ENCODE results near the gene MALSU1. TPM values are rescaled to one million over a fixed set of nuclear protein-coding genes. Genes with fewer than 3 reads are reported as not detected.

MALSU1 gene
- total RNA-seq, 1 experiment from 2014 or later: 114 TPM

- BruUV-seq (replicated peaks): no TSS peak
- H3K36me3 Mint-ChIP-seq (ENCODE audit: insufficient read depth, unreplicated experiment): peaks cover 93% of the 10 kb centered on the region
- intact Hi-C loops (cut with micrococcal nuclease; ENCODE audit: unreplicated experiment): loop anchor here (5.0 kb wide), 1 partner anchor 37 kb away; no protein-coding TSS in a partner anchor
Measured at GRCh38 chr7:23345601-23346000, 46.5 kb downstream of the MALSU1 start.

DNA sequence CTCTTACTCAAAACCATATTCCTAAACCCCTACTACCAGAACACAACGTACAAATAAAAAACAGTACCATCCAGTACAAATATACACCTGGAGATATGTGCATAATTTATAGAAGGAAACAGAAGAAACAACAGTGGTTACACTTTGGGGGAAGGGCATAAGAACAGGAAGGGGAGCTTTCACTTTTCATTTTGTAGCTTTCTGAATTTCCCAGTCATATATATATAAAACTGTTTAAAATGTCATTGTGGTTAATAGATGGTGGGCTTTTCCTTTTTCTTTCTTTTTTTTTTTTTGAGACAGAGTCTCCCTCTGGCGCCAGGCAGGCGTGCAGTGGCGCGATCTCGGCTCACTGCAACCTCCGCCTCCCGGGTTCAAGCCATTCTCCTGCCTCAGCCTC, 47.2 kb downstream of the MALSU1 start:
- H3K27me3 Mint-ChIP-seq (ENCODE audit: unreplicated experiment): no peaks in the 10 kb centered on the region
- CTCF ChIA-PET: interaction anchor here (0.7 to 1.6 kb wide), 4 partner anchors 9 to 73 kb away, joined by 3 to 5 read pairs (median 3); partner anchors contain the start of gene MALSU1
- peak overlapping the region; percentile 38 for H3K27ac Mint-ChIP-seq (ENCODE audit: unreplicated experiment)
- no TSS peak for BruUV-seq (replicated peaks)
- peaks cover 89% of the 10 kb centered on the region for H3K36me3 Mint-ChIP-seq (ENCODE audit: insufficient read depth, unreplicated experiment)
- TF ChIP-seq, protein P1, sequence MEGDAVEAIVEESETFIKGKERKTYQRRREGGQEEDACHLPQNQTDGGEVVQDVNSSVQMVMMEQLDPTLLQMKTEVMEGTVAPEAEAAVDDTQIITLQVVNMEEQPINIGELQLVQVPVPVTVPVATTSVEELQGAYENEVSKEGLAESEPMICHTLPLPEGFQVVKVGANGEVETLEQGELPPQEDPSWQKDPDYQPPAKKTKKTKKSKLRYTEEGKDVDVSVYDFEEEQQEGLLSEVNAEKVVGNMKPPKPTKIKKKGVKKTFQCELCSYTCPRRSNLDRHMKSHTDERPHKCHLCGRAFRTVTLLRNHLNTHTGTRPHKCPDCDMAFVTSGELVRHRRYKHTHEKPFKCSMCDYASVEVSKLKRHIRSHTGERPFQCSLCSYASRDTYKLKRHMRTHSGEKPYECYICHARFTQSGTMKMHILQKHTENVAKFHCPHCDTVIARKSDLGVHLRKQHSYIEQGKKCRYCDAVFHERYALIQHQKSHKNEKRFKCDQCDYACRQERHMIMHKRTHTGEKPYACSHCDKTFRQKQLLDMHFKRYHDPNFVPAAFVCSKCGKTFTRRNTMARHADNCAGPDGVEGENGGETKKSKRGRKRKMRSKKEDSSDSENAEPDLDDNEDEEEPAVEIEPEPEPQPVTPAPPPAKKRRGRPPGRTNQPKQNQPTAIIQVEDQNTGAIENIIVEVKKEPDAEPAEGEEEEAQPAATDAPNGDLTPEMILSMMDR (IDR thresholded peaks at IDR 0.05; ENCODE audit: unreplicated experiment): no peak
- intact Hi-C loops (cut with micrococcal nuclease; ENCODE audit: unreplicated experiment): loop anchor here (5.0 kb wide), 1 partner anchor 36 kb away; no protein-coding TSS in a partner anchor
- H3K9me3 Mint-ChIP-seq (ENCODE audit: low read depth, unreplicated experiment): no peaks in the 10 kb centered on the region
- DNase-seq: no peak
- H3K4me3 Mint-ChIP-seq (ENCODE audit: low read depth, unreplicated experiment): no peak overlapping the region
- H3K4me1 Mint-ChIP-seq (ENCODE audit: low read depth, unreplicated experiment): peaks cover 46% of the 10 kb centered on the region

More at GRCh38 chr7:23345601-23346000, 46.5 kb downstream of the MALSU1 start:
- no peak for DNase-seq
- Mint-ChIP-seq H3K27ac (ENCODE audit: unreplicated experiment) (no peak overlapping the region), H3K4me3 (ENCODE audit: low read depth, unreplicated experiment) (no peak overlapping the region), H3K27me3 (ENCODE audit: unreplicated experiment) (no peaks in the 10 kb centered on the region), H3K4me1 (ENCODE audit: low read depth, unreplicated experiment) (peaks cover 40% of the 10 kb centered on the region), H3K9me3 (ENCODE audit: low read depth, unreplicated experiment) (no peaks in the 10 kb centered on the region)
- CTCF ChIA-PET: interaction anchor here (0.7 to 1.6 kb wide), 4 partner anchors 8 to 72 kb away, joined by 3 to 5 read pairs (median 3); partner anchors contain the start of gene MALSU1
- TF ChIP-seq, protein P1 (IDR thresholded peaks at IDR 0.05; ENCODE audit: unreplicated experiment): no peak

DNA sequence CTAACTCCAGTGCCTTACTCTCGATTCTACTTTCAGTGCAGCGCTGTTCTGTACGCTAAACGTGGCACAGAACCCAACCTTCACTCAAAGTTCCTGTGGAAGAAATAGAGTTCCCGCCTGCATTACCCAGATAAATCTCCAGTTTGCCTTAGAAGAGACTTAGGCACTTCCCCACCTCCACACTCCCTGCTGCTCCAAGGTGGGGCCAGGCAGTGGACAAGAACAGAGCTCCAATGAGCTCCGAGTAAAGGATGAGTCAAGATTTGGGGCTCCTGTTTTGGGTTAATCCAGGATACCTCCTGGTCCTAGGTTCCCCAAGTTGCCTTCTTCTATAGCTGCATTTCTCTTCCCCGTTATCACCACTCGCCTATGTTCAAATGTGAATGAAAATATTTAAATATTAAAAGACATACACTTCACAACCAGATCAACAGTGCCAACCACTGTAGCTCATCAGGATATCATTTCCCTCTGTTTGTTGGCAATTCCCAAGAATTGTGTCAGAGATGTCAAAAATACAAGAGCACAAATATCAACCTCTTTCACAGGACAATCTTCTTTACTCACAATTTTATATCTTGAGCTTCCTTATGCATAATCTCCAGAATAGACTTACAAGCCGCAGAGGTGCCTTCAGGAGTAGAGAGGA, 48.0 kb downstream of the MALSU1 start:
- intact Hi-C loops (cut with micrococcal nuclease; ENCODE audit: unreplicated experiment): loop anchor here (5.0 kb wide), 1 partner anchor 35 kb away; no protein-coding TSS in a partner anchor
- Mint-ChIP-seq H3K27me3 (ENCODE audit: unreplicated experiment) (no peaks in the 10 kb centered on the region), H3K36me3 (ENCODE audit: insufficient read depth, unreplicated experiment) (peaks cover 80% of the 10 kb centered on the region), H3K4me3 (ENCODE audit: low read depth, unreplicated experiment) (no peak overlapping the region), H3K27ac (ENCODE audit: unreplicated experiment) (peak overlapping the region; percentile 38), H3K9me3 (ENCODE audit: low read depth, unreplicated experiment) (no peaks in the 10 kb centered on the region), H3K4me1 (ENCODE audit: low read depth, unreplicated experiment) (peaks cover 46% of the 10 kb centered on the region)
- BruUV-seq (replicated peaks): TSS peak; percentile 6
- DNase-seq: no peak
- TF ChIP-seq, protein P1 (IDR thresholded peaks at IDR 0.05; ENCODE audit: unreplicated experiment): no peak
- CTCF ChIA-PET: interaction anchor here (0.6 to 1.7 kb wide), 8 partner anchors 8 to 1177 kb away, joined by 3 to 5 read pairs (median 4); no protein-coding TSS in a partner anchor

- H3K9me3 Mint-ChIP-seq (ENCODE audit: low read depth, unreplicated experiment): no peaks in the 10 kb centered on the region
- H3K36me3 Mint-ChIP-seq (ENCODE audit: insufficient read depth, unreplicated experiment): peaks cover 74% of the 10 kb centered on the region
- no peak overlapping the region for H3K4me3 Mint-ChIP-seq (ENCODE audit: low read depth, unreplicated experiment)
- H3K27me3 Mint-ChIP-seq (ENCODE audit: unreplicated experiment): no peaks in the 10 kb centered on the region
- H3K27ac Mint-ChIP-seq (ENCODE audit: unreplicated experiment): peak overlapping the region; percentile 38
- peaks cover 46% of the 10 kb centered on the region for H3K4me1 Mint-ChIP-seq (ENCODE audit: low read depth, unreplicated experiment)
- TF ChIP-seq, protein P1 (IDR thresholded peaks at IDR 0.05; ENCODE audit: unreplicated experiment): no peak
- intact Hi-C loops (cut with micrococcal nuclease; ENCODE audit: unreplicated experiment): loop anchor here (5.0 kb wide), 1 partner anchor 35 kb away; no protein-coding TSS in a partner anchor
- CTCF ChIA-PET: interaction anchor here (0.5 to 1.7 kb wide), 10 partner anchors 8 to 1480 kb away, joined by 3 to 5 read pairs (median 3); no protein-coding TSS in a partner anchor
- peak; percentile 34 for DNase-seq
- BruUV-seq (replicated peaks): no TSS peak
Measured at GRCh38 chr7:23347682-23348180, 48.6 kb downstream of the MALSU1 start.
